Measurements from ENCODE around the gene COL20A1. TPM values are rescaled to one million over a fixed set of nuclear protein-coding genes. Genes with fewer than 3 reads are reported as not detected.

COL20A1 gene
- total RNA-seq, 1 experiment from 2014 or later = 3.1 TPM

DNA sequence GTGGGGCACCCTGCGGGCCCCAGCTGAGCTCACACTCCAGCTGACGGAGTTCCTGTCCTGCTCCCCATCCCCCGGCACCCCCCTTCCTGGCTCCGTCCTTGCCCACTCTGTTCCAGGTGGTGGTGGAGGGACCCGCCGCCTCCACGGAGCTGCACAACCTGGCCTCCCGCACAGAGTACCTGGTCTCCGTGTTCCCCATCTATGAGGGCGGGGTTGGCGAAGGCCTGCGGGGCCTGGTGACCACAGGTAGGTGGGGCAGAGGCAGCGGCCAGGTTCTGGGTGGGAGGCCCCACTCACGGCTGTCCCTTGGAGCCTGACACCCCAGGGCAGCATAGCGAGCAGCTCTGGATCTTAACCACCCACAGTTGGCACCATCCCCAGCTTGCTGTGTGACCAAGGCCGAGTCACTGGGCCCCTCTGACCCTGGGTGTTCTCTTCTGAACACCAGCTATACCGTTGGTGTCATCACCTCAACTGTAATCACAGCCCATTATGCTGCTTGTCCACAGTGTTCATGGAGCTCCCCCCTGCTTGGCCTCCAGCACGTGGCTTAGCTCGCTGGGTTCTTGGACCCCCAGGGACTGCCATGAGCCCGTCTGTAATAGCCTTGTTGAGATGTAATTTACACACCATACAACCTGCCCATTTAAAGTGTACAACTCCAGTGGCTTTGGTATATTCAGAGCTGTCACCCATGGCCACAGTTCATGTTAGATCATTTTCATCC lies 17.4 kb downstream of the COL20A1 start:
- Histone ChIP-seq H2AFZ (ENCODE audit: low read length) (no peak overlapping the region), H3K27ac (ENCODE audit: low read length) (no peak overlapping the region), H3K9me3 (ENCODE audit: low read length) (no peaks in the 10 kb centered on the region), H3K4me1 (ENCODE audit: low read length) (peaks cover 7% of the 10 kb centered on the region; the same call in 1 of the 2 replicates), H3K36me3 (ENCODE audit: insufficient read depth, low read length) (no peaks in the 10 kb centered on the region), H4K20me1 (ENCODE audit: insufficient read depth, low read depth, low read length) (no peaks in the 10 kb centered on the region), H3K4me3 (ENCODE audit: low read length) (no peak overlapping the region), H3K9me2 (replicated peaks; ENCODE audit: insufficient read depth, low read length) (no peaks in the 10 kb centered on the region), H3K27me3 (ENCODE audit: low read length) (no peaks in the 10 kb centered on the region), H3K79me2 (ENCODE audit: low read length) (no peaks in the 10 kb centered on the region), H3K4me2 (ENCODE audit: low read depth, low read length, poor library complexity, severe bottlenecking) (no peak overlapping the region), H3K9ac (ENCODE audit: low read length) (no peak overlapping the region)
- DNase-seq = no peak

DNA sequence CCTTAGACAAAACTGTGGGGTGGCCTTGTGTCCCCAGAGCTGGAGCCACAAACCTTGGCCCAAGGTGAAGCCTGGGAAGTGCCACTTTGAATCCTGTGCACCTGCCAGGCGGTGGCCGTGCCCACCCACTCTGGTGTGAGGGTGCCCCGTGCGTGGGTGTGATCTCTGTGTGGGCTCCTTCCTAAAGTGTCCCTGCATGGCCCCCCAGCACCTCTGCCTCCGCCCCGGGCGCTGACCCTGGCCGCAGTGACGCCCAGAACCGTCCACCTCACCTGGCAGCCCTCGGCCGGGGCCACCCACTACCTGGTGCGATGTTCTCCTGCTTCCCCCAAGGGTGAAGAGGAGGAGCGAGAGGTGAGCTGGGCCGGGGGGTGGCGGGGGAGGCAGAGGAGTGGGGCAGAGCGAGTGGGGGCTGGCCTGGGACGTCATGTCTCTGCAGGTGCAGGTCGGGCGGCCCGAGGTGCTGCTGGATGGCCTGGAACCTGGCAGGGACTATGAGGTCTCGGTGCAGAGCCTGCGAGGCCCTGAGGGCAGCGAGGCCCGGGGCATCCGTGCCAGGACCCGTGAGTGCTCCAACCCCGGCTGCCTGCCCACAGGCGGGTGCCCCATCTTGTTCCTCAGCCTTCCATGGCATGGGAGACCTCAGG lies 18.3 kb downstream of the COL20A1 start:
- Histone ChIP-seq H2AFZ (ENCODE audit: low read length) (no peak overlapping the region), H3K27ac (ENCODE audit: low read length) (no peak overlapping the region), H3K4me1 (ENCODE audit: low read length) (peaks cover 7% of the 10 kb centered on the region; the same call in 1 of the 2 replicates), H3K9ac (ENCODE audit: low read length) (no peak overlapping the region), H3K36me3 (ENCODE audit: insufficient read depth, low read length) (no peaks in the 10 kb centered on the region), H3K9me3 (ENCODE audit: low read length) (no peaks in the 10 kb centered on the region), H3K4me3 (ENCODE audit: low read length) (no peak overlapping the region), H3K79me2 (ENCODE audit: low read length) (no peaks in the 10 kb centered on the region), H3K4me2 (ENCODE audit: low read depth, low read length, poor library complexity, severe bottlenecking) (no peak overlapping the region), H4K20me1 (ENCODE audit: insufficient read depth, low read depth, low read length) (no peaks in the 10 kb centered on the region), H3K9me2 (replicated peaks; ENCODE audit: insufficient read depth, low read length) (no peaks in the 10 kb centered on the region), H3K27me3 (ENCODE audit: low read length) (no peaks in the 10 kb centered on the region)
- DNase-seq = no peak

DNA sequence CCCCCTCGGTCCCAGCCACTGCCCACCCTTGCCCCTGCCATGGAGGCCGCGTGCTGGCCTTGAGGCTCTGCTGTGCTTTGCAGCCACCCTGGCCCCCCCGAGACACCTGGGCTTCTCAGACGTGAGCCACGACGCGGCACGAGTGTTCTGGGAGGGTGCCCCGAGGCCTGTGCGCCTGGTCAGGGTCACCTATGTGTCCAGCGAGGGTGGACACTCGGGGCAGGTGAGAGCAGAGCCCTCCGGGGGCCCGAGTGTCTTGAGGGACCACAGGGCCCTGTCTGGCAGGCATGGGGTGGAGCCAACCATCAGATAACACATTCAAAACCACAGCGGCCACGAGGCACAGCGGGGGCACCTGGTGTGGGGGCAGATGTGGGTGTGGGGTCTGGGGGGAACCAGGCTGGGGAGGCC lies 18.9 kb downstream of the COL20A1 start:
- DNase-seq = no peak
- no peaks in the 10 kb centered on the region for H3K27me3 ChIP-seq (ENCODE audit: low read length)
- H3K4me1 ChIP-seq (ENCODE audit: low read length) = peaks cover 7% of the 10 kb centered on the region; the same call in 1 of the 2 replicates
- no peak overlapping the region for H3K4me2 ChIP-seq (ENCODE audit: low read depth, low read length, poor library complexity, severe bottlenecking)
- H3K9ac ChIP-seq (ENCODE audit: low read length) = no peak overlapping the region
- no peak overlapping the region for H2AFZ ChIP-seq (ENCODE audit: low read length)
- no peaks in the 10 kb centered on the region for H4K20me1 ChIP-seq (ENCODE audit: insufficient read depth, low read depth, low read length)
- no peak overlapping the region for H3K27ac ChIP-seq (ENCODE audit: low read length)
- H3K36me3 ChIP-seq (ENCODE audit: insufficient read depth, low read length) = no peaks in the 10 kb centered on the region
- no peaks in the 10 kb centered on the region for H3K9me3 ChIP-seq (ENCODE audit: low read length)
- H3K9me2 ChIP-seq (replicated peaks; ENCODE audit: insufficient read depth, low read length) = no peaks in the 10 kb centered on the region
- H3K4me3 ChIP-seq (ENCODE audit: low read length) = no peak overlapping the region
- H3K79me2 ChIP-seq (ENCODE audit: low read length) = no peaks in the 10 kb centered on the region

DNA sequence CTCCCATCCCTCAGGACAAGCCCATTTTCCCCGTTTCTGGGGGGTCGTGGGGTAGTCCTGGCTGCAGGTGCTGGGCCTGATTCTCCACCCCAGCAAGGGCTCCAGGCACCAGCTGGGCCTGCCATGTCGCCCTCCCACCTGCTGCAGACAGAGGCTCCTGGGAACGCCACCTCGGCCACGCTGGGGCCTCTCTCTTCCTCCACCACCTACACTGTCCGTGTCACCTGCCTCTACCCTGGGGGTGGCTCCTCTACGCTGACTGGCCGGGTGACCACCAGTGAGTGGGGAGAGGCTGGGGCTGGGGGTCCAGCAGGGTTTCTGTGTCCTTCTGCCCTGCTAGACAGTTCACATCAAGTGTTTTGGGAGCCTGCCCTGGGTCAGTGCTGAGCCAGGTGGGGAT lies 19.3 kb downstream of the COL20A1 start:
- Histone ChIP-seq H3K9me2 (replicated peaks; ENCODE audit: insufficient read depth, low read length) (no peaks in the 10 kb centered on the region), H3K4me2 (ENCODE audit: low read depth, low read length, poor library complexity, severe bottlenecking) (no peak overlapping the region), H3K36me3 (ENCODE audit: insufficient read depth, low read length) (no peaks in the 10 kb centered on the region), H2AFZ (ENCODE audit: low read length) (no peak overlapping the region), H3K9me3 (ENCODE audit: low read length) (no peaks in the 10 kb centered on the region), H3K27me3 (ENCODE audit: low read length) (no peaks in the 10 kb centered on the region), H3K79me2 (ENCODE audit: low read length) (no peaks in the 10 kb centered on the region), H4K20me1 (ENCODE audit: insufficient read depth, low read depth, low read length) (no peaks in the 10 kb centered on the region), H3K9ac (ENCODE audit: low read length) (no peak overlapping the region), H3K4me1 (ENCODE audit: low read length) (peaks cover 7% of the 10 kb centered on the region; the same call in 1 of the 2 replicates), H3K27ac (ENCODE audit: low read length) (no peak overlapping the region), H3K4me3 (ENCODE audit: low read length) (no peak overlapping the region)
- DNase-seq = no peak

DNA sequence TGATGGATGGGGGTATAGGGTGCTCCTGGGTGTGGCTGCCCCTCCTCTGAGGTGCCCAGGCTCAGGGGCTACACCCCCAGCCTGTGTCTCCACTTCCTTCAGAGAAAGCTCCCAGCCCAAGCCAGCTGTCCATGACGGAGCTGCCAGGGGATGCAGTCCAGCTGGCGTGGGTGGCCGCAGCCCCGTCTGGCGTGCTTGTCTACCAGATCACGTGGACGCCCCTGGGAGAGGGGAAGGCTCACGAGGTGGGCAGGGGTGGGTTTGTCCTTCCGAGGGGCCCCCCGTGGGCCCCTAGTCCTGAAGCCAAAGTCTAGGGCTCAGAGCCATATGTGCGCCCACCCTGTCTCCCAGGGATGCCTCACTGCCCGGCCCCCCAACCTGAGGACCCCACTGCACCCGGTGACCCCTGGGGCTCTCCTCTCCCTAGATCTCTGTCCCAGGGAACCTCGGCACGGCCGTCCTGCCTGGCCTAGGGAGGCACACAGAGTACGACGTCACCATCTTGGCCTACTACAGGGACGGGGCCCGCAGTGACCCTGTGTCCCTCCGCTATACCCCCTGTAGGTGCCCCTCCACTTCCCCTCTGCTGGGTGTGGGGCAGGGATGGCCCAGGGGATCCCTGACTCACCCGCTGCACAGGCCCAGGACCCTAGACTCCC lies 19.8 kb downstream of the COL20A1 start:
- no peak overlapping the region for H3K4me2 ChIP-seq (ENCODE audit: low read depth, low read length, poor library complexity, severe bottlenecking)
- no peak overlapping the region for H3K4me3 ChIP-seq (ENCODE audit: low read length)
- H3K9me3 ChIP-seq (ENCODE audit: low read length) = no peaks in the 10 kb centered on the region
- H3K36me3 ChIP-seq (ENCODE audit: insufficient read depth, low read length) = no peaks in the 10 kb centered on the region
- no peak for DNase-seq
- H3K27ac ChIP-seq (ENCODE audit: low read length) = no peak overlapping the region
- H3K9me2 ChIP-seq (replicated peaks; ENCODE audit: insufficient read depth, low read length) = no peaks in the 10 kb centered on the region
- no peak overlapping the region for H3K9ac ChIP-seq (ENCODE audit: low read length)
- H3K4me1 ChIP-seq (ENCODE audit: low read length) = peaks cover 7% of the 10 kb centered on the region; the same call in 1 of the 2 replicates
- H4K20me1 ChIP-seq (ENCODE audit: insufficient read depth, low read depth, low read length) = no peaks in the 10 kb centered on the region
- no peaks in the 10 kb centered on the region for H3K79me2 ChIP-seq (ENCODE audit: low read length)
- no peak overlapping the region for H2AFZ ChIP-seq (ENCODE audit: low read length)
- no peaks in the 10 kb centered on the region for H3K27me3 ChIP-seq (ENCODE audit: low read length)

DNA sequence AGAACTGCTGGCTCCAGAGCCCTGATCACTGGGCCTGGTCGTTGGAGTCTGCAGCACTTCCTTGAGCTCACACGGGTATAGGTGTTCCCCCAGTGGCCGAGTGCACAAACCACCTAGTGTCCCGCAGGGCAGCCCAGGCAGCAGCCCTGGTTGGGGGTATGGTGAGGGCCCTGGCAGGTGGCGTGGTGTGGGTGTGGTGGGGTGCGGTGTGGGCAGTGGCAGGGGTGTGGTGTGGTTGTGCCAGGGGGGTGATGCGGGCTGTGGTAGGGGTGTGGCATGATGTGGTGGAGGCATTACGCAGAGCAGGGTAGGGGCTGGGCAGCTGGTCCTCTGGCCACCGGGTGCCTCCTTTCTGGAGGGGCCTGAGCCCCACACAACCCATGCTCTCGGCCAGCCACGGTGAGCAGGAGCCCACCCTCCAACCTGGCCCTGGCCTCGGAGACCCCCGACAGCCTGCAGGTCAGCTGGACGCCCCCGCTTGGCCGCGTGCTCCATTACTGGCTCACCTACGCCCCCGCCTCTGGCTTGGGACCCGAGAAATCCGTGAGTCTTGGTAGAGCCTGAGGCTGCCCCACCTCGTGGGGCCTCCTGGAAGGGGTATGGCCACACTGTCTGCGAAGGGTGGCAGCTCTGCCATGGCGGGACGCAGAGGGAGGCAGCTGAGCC lies 20.5 kb downstream of the COL20A1 start:
- DNase-seq = no peak
- no peaks in the 10 kb centered on the region for H3K9me2 ChIP-seq (replicated peaks; ENCODE audit: insufficient read depth, low read length)
- H3K4me3 ChIP-seq (ENCODE audit: low read length) = no peak overlapping the region
- no peak overlapping the region for H3K4me2 ChIP-seq (ENCODE audit: low read depth, low read length, poor library complexity, severe bottlenecking)
- no peaks in the 10 kb centered on the region for H3K9me3 ChIP-seq (ENCODE audit: low read length)
- H3K9ac ChIP-seq (ENCODE audit: low read length) = no peak overlapping the region
- no peaks in the 10 kb centered on the region for H3K27me3 ChIP-seq (ENCODE audit: low read length)
- H3K79me2 ChIP-seq (ENCODE audit: low read length) = no peaks in the 10 kb centered on the region
- H3K36me3 ChIP-seq (ENCODE audit: insufficient read depth, low read length) = no peaks in the 10 kb centered on the region
- H3K4me1 ChIP-seq (ENCODE audit: low read length) = peaks cover 7% of the 10 kb centered on the region; the same call in 1 of the 2 replicates
- H2AFZ ChIP-seq (ENCODE audit: low read length) = no peak overlapping the region
- no peak overlapping the region for H3K27ac ChIP-seq (ENCODE audit: low read length)
- H4K20me1 ChIP-seq (ENCODE audit: insufficient read depth, low read depth, low read length) = no peaks in the 10 kb centered on the region

DNA sequence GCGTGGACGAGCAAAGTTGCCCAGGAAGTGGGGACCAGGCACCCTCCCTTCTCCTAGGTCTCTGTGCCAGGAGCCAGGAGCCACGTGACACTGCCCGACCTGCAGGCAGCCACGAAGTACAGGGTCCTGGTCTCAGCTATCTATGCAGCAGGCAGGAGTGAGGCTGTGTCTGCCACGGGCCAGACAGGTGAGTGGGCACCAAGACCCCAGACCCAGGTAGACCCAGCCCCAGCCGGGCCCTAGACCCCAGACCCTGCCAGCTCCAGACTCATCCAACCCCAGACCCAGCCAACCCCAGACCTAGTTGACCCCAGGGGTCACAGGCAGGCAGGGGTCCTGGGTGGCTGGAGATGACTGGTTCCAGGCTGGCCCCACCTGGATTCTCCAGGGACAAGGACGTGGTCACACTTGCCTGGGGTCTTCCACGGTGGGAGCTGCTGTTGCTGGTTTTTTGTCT lies 21.1 kb downstream of the COL20A1 start:
- Histone ChIP-seq H3K79me2 (ENCODE audit: low read length) (no peaks in the 10 kb centered on the region), H3K27ac (ENCODE audit: low read length) (no peak overlapping the region), H3K4me3 (ENCODE audit: low read length) (no peak overlapping the region), H2AFZ (ENCODE audit: low read length) (no peak overlapping the region), H3K36me3 (ENCODE audit: insufficient read depth, low read length) (no peaks in the 10 kb centered on the region), H4K20me1 (ENCODE audit: insufficient read depth, low read depth, low read length) (no peaks in the 10 kb centered on the region), H3K4me1 (ENCODE audit: low read length) (peaks cover 7% of the 10 kb centered on the region; the same call in 1 of the 2 replicates), H3K27me3 (ENCODE audit: low read length) (no peaks in the 10 kb centered on the region), H3K9me3 (ENCODE audit: low read length) (no peaks in the 10 kb centered on the region), H3K9me2 (replicated peaks; ENCODE audit: insufficient read depth, low read length) (no peaks in the 10 kb centered on the region), H3K9ac (ENCODE audit: low read length) (no peak overlapping the region), H3K4me2 (ENCODE audit: low read depth, low read length, poor library complexity, severe bottlenecking) (no peak overlapping the region)
- no peak for DNase-seq

All from Karpas-422 (cell line).